Astrocyte (in vitro differentiated cells and primary cell): Measurements from ENCODE around the gene ADD3. TPM values are rescaled to one million over a fixed set of nuclear protein-coding genes. Genes with fewer than 3 reads are reported as not detected.
A peak's percentile ranks its signal among the peaks of the same experiment; 100 is the strongest.

ENCODE experiments used
- DNase-seq: peaks from one replicate; pipeline ENCODE4 v3.0.0-alpha.2; 2010; ENCODE audit warnings: low read depth
- FAIRE-seq: peaks from 2 replicates; lab custom pipeline; 2011; peaks lifted over from hg19 to GRCh38; lab: Jason Lieb, UNC
- H2AFZ ChIP-seq: 2 replicates; pipeline ENCODE4 v1.6.0; 2012; ENCODE audit warnings: low read depth, low read length, inconsistent platforms
- H3K27ac ChIP-seq: 2 replicates; pipeline ENCODE4 v1.5.1; 2011; ENCODE audit warnings: low read depth, low read length, inconsistent platforms
- H3K27me3 ChIP-seq: 2 replicates; pipeline ENCODE4 v1.6.0; 2011; ENCODE audit warnings: low read length, inconsistent platforms; ENCODE audit not compliant: insufficient read depth
- H3K36me3 ChIP-seq: 2 replicates; pipeline ENCODE4 v1.5.1; 2011; ENCODE audit warnings: low read length, inconsistent platforms; ENCODE audit not compliant: insufficient read depth
- H3K4me1 ChIP-seq: 2 replicates; pipeline ENCODE4 v1.5.1; 2011; ENCODE audit warnings: low read length, inconsistent platforms; ENCODE audit not compliant: insufficient read depth
- H3K4me2 ChIP-seq: 2 replicates; pipeline ENCODE4 v1.6.0; 2012; ENCODE audit warnings: low read length, inconsistent platforms
- H3K4me3 ChIP-seq: 2 replicates; pipeline ENCODE4 v1.5.1; 2011; ENCODE audit warnings: low read depth, mild to moderate bottlenecking, low read length, inconsistent platforms; ENCODE audit not compliant: insufficient read depth
- H3K79me2 ChIP-seq: 2 replicates; pipeline ENCODE4 v1.6.0; 2012; ENCODE audit warnings: mild to moderate bottlenecking, low read length, inconsistent platforms; ENCODE audit not compliant: insufficient read depth
- H3K9ac ChIP-seq: 2 replicates; pipeline ENCODE4 v1.6.0; 2012; ENCODE audit warnings: mild to moderate bottlenecking, low read length, inconsistent platforms
- H3K9me3 ChIP-seq: 2 replicates; pipeline ENCODE4 v1.5.1; 2012; ENCODE audit warnings: low read depth, mild to moderate bottlenecking, low read length, inconsistent platforms; ENCODE audit not compliant: insufficient read depth
- H4K20me1 ChIP-seq: 2 replicates; pipeline ENCODE4 v1.6.0; 2012; ENCODE audit warnings: low read length, inconsistent platforms; ENCODE audit not compliant: insufficient read depth
- H3K27ac Mint-ChIP-seq: one replicate; pipeline ENCODE4 v1.8.0; 2021; ENCODE audit warnings: mild to moderate bottlenecking, mixed read lengths; ENCODE audit not compliant: unreplicated experiment
- H3K27me3 Mint-ChIP-seq: one replicate; pipeline ENCODE4 v1.8.0; 2021; ENCODE audit warnings: low read depth, mixed read lengths; ENCODE audit not compliant: unreplicated experiment
- H3K36me3 Mint-ChIP-seq: one replicate; pipeline ENCODE4 v1.8.0; 2021; ENCODE audit warnings: low read depth, mixed read lengths; ENCODE audit not compliant: unreplicated experiment
- H3K4me1 Mint-ChIP-seq: one replicate; pipeline ENCODE4 v1.8.0; 2021; ENCODE audit warnings: low read depth, mixed read lengths; ENCODE audit not compliant: unreplicated experiment
- H3K4me3 Mint-ChIP-seq: one replicate; pipeline ENCODE4 v1.8.0; 2021; ENCODE audit warnings: mild to moderate bottlenecking, moderate library complexity, mixed read lengths; ENCODE audit not compliant: unreplicated experiment
- H3K9me3 Mint-ChIP-seq: one replicate; pipeline ENCODE4 v1.8.0; 2021; ENCODE audit warnings: mild to moderate bottlenecking, mixed read lengths; ENCODE audit not compliant: unreplicated experiment
- CTCF ChIP-seq: IDR thresholded peaks from 2 replicates; pipeline ENCODE4 v1.5.1; 2011; ENCODE audit warnings: low read depth, mild to moderate bottlenecking, inconsistent platforms, low read length, moderate library complexity; ENCODE audit not compliant: insufficient read depth
- EZH2 ChIP-seq: IDR thresholded peaks from 2 replicates; pipeline ENCODE4 v1.6.1; 2012; ENCODE audit warnings: mild to moderate bottlenecking, low read length, inconsistent platforms; ENCODE audit not compliant: insufficient read depth
- total RNA-seq: library from RNA; stranded (reverse); gene quantifications from 2 replicates; pipeline ENCODE4 v1.2.1, GENCODE V29; 2021

The ADD3 gene
- total RNA-seq, 1 donor from 2014 or later: 127 TPM

- H3K27me3 ChIP-seq: peaks cover 11% of the 10 kb centered on the region
- H3K4me3 ChIP-seq: no peak overlapping the region
- no peak overlapping the region for H3K4me3 Mint-ChIP-seq
- H3K36me3 Mint-ChIP-seq: no peaks in the 10 kb centered on the region
- no peak overlapping the region for H3K27ac Mint-ChIP-seq
- H3K79me2 ChIP-seq: no peaks in the 10 kb centered on the region
- H3K36me3 ChIP-seq: no peaks in the 10 kb centered on the region
- no peaks in the 10 kb centered on the region for H4K20me1 ChIP-seq
- H2AFZ ChIP-seq: no peak overlapping the region
- no peak overlapping the region for H3K9ac ChIP-seq
- no peak overlapping the region for H3K27ac ChIP-seq
- no peak for FAIRE-seq
- no peaks in the 10 kb centered on the region for H3K4me1 ChIP-seq
- H3K4me1 Mint-ChIP-seq: peaks cover 6% of the 10 kb centered on the region
- no peak for DNase-seq
- H3K27me3 Mint-ChIP-seq: peaks cover 34% of the 10 kb centered on the region
- no peaks in the 10 kb centered on the region for H3K9me3 ChIP-seq
- H3K4me2 ChIP-seq: no peak overlapping the region
- TF ChIP-seq EZH2 (no peak), CTCF (no peak)
- no peaks in the 10 kb centered on the region for H3K9me3 Mint-ChIP-seq
Observed at GRCh38 chr10:110174201-110174600, 166.4 kb downstream of the ADD3 start.

- no peaks in the 10 kb centered on the region for H3K36me3 ChIP-seq
- Mint-ChIP-seq H3K27me3 (peaks cover 29% of the 10 kb centered on the region), H3K4me1 (peaks cover 6% of the 10 kb centered on the region), H3K4me3 (no peak overlapping the region), H3K36me3 (no peaks in the 10 kb centered on the region), H3K27ac (no peak overlapping the region), H3K9me3 (no peaks in the 10 kb centered on the region)
- FAIRE-seq (no peak), DNase-seq (no peak)
- no peaks in the 10 kb centered on the region for H3K79me2 ChIP-seq
- H3K9ac ChIP-seq: no peak overlapping the region
- H3K27me3 ChIP-seq: peaks cover 5% of the 10 kb centered on the region
- H3K9me3 ChIP-seq: no peaks in the 10 kb centered on the region
- H3K4me3 ChIP-seq: no peak overlapping the region
- no peak overlapping the region for H2AFZ ChIP-seq
- TF ChIP-seq EZH2: no peak
- no peak for TF ChIP-seq CTCF
- H3K27ac ChIP-seq: no peak overlapping the region
- no peak overlapping the region for H3K4me2 ChIP-seq
- H4K20me1 ChIP-seq: no peaks in the 10 kb centered on the region
- no peaks in the 10 kb centered on the region for H3K4me1 ChIP-seq
Observed at GRCh38 chr10:110174816-110175215, 167.0 kb downstream of the ADD3 start.

- Histone ChIP-seq H3K4me2 (no peak overlapping the region), H3K9me3 (no peaks in the 10 kb centered on the region), H3K27ac (no peak overlapping the region), H3K9ac (no peak overlapping the region), H3K4me1 (no peaks in the 10 kb centered on the region), H3K79me2 (no peaks in the 10 kb centered on the region), H3K4me3 (no peak overlapping the region), H3K36me3 (no peaks in the 10 kb centered on the region), H2AFZ (no peak overlapping the region), H4K20me1 (no peaks in the 10 kb centered on the region), H3K27me3 (no peaks in the 10 kb centered on the region)
- no peak for FAIRE-seq
- no peak for TF ChIP-seq EZH2
- TF ChIP-seq CTCF: no peak
- H3K4me1 Mint-ChIP-seq: peaks cover 6% of the 10 kb centered on the region
- peaks cover 24% of the 10 kb centered on the region for H3K27me3 Mint-ChIP-seq
- H3K27ac Mint-ChIP-seq: no peak overlapping the region
- no peaks in the 10 kb centered on the region for H3K9me3 Mint-ChIP-seq
- no peaks in the 10 kb centered on the region for H3K36me3 Mint-ChIP-seq
- peak; percentile 28 for DNase-seq
- no peak overlapping the region for H3K4me3 Mint-ChIP-seq
Observed at GRCh38 chr10:110175406-110175805, 167.6 kb downstream of the ADD3 start.
